Thyroid gland (tissue), 4 donors: ENCODE results near the gene PTX3. TPM values are rescaled to one million over a fixed set of nuclear protein-coding genes. Genes with fewer than 3 reads are reported as not detected.
A peak's percentile ranks its signal among the peaks of the same experiment; 100 is the strongest.

Experiments
- DNase-seq, 2 donors: peaks; one replicate each; pipeline ENCODE4 v3.0.0-alpha.2; 2019
- H3K27ac ChIP-seq, 3 donors: fragments of 200-600 bp; sonication (generic); 1 replicate in 2 of 3; 2 replicates in 1 of 3; pipeline ENCODE4 v1.5.1; 2016 to 2019; ENCODE audit warnings: mild to moderate bottlenecking in 1 of 3, moderate library complexity in 1 of 3
- H3K27me3 ChIP-seq: fragments of 200-600 bp; sonication (generic); one replicate; pipeline ENCODE4 v1.5.1; 2019
- H3K36me3 ChIP-seq, 2 donors: fragments of 200-600 bp; sonication (generic); one replicate each; pipeline ENCODE4 v1.5.1; 2016 to 2019
- H3K4me1 ChIP-seq, 2 donors: fragments of 200-600 bp; sonication (generic); one replicate each; pipeline ENCODE4 v1.5.1; 2017 to 2019
- H3K4me3 ChIP-seq, 3 donors: fragments of 200-600 bp; sonication (generic); replicated peaks in 1 of 3; 1 replicate in 2 of 3; 2 replicates in 1 of 3; pipeline ENCODE4 v1.5.1; 2016; ENCODE audit warnings: mild to moderate bottlenecking in 1 of 3
- H3K9me3 ChIP-seq: fragments of 200-600 bp; sonication (generic); one replicate; pipeline ENCODE4 v1.5.1; 2017
- POLR2A ChIP-seq, 2 donors: fragments of 450-650 bp; IDR thresholded peaks; one replicate each; pipeline ENCODE4 v1.6.1; 2017; ENCODE audit warnings: antibody characterized with exemption in 2 of 2, mild to moderate bottlenecking in 2 of 2, moderate library complexity in 1 of 2
- WGBS, 2 donors: methylation state at CpG; one replicate each; pipeline ENCODE4 v1.1.5; 2017; 5-methylcytosine and 5-hydroxymethylcytosine counted together
- intact Hi-C: fragments of 100-400 bp; cut with DNase I; formaldehyde crosslinking; loops from one replicate; pipeline ENCODE4 v1.15.1; 2023
- total RNA-seq, 4 donors: library from RNA; depleted of rRNA; stranded (reverse); fragments of >200 nt; gene quantifications; one replicate each; pipeline ENCODE4 v1.2.3, GENCODE V29; 2016
- TF ChIP-seq, protein P1 (sequence below), 6 experiments: fragments of 200-600 bp in 3 of 6; fragments of 450-650 bp in 3 of 6; sonication (generic) in 3 of 6; IDR thresholded peaks; one replicate each; pipeline ENCODE4 v1.5.1; 2016 to 2019; ENCODE audit warnings: antibody characterized with exemption in 6 of 6, mild to moderate bottlenecking in 2 of 6, inconsistent platforms in 1 of 6, moderate library complexity in 1 of 6

Gene PTX3
- total RNA-seq, 4 donors from 2014 or later, result 0.88 to 19.8 (median 6.6) TPM

DNA sequence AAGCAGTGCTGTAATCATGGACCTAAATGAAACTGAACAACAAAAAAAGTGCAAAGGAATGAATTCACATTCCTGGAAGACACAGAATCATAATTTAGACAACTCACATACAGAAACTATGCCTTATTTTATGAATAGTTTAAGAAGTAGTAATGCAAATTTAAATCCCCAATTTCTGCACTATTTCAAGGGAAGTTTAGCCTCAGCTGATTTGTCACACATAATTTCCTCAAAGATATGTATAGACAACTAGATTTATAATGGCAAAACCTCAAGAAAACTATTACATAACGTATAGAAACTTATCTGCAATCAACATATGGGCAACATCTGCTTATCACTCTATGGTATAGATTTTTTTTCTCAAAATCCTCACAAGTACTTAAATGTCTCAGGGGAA is 7.8 kb upstream of the PTX3 start:
- Histone ChIP-seq H3K4me3 (no peak overlapping the region), H3K27me3 (no peaks in the 10 kb centered on the region), H3K27ac (no peak overlapping the region), H3K9me3 (no peaks in the 10 kb centered on the region), H3K4me1 (no peaks in the 10 kb centered on the region), H3K36me3 (no peaks in the 10 kb centered on the region)
- no peak for TF ChIP-seq POLR2A (IDR thresholded peaks at IDR 0.05)
- TF ChIP-seq, protein P1, sequence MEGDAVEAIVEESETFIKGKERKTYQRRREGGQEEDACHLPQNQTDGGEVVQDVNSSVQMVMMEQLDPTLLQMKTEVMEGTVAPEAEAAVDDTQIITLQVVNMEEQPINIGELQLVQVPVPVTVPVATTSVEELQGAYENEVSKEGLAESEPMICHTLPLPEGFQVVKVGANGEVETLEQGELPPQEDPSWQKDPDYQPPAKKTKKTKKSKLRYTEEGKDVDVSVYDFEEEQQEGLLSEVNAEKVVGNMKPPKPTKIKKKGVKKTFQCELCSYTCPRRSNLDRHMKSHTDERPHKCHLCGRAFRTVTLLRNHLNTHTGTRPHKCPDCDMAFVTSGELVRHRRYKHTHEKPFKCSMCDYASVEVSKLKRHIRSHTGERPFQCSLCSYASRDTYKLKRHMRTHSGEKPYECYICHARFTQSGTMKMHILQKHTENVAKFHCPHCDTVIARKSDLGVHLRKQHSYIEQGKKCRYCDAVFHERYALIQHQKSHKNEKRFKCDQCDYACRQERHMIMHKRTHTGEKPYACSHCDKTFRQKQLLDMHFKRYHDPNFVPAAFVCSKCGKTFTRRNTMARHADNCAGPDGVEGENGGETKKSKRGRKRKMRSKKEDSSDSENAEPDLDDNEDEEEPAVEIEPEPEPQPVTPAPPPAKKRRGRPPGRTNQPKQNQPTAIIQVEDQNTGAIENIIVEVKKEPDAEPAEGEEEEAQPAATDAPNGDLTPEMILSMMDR (IDR thresholded peaks at IDR 0.05), result no peak
- no peak for DNase-seq
- intact Hi-C loops, result no loop called here
- 78 to 81% methylated on average over 1 of the region's 1 CpG for WGBS, 2 donors

DNA sequence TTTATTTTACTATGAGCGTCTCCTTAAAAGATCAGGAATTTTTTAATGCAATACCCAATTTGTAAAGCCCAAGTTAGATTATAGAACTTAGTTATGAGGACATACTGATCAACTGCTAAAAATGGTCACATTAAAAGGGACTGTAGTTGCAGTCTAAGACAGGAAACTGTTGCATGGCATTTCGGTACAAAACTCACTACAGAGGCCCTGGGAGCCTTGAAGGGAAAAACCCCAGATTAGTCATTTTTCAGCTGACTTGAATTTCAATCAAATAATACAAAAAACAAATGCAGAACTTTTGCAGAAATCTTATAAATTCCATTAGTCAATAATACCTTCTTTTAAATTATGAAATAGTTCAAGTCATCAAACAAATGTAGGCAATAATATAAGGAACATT is 6.9 kb upstream of the PTX3 start:
- TF ChIP-seq POLR2A (IDR thresholded peaks at IDR 0.05), result no peak
- TF ChIP-seq, protein P1 (IDR thresholded peaks at IDR 0.05), result no peak
- no peak overlapping the region for H3K4me3 ChIP-seq
- no peaks in the 10 kb centered on the region for H3K27me3 ChIP-seq
- no peaks in the 10 kb centered on the region for H3K36me3 ChIP-seq
- 76% methylated on average over 2 of the region's 2 CpGs for WGBS, 2 donors
- H3K9me3 ChIP-seq, result no peaks in the 10 kb centered on the region
- no peak overlapping the region for H3K27ac ChIP-seq
- no peaks in the 10 kb centered on the region for H3K4me1 ChIP-seq
- no peak for DNase-seq
- intact Hi-C loops, result no loop called here

DNA sequence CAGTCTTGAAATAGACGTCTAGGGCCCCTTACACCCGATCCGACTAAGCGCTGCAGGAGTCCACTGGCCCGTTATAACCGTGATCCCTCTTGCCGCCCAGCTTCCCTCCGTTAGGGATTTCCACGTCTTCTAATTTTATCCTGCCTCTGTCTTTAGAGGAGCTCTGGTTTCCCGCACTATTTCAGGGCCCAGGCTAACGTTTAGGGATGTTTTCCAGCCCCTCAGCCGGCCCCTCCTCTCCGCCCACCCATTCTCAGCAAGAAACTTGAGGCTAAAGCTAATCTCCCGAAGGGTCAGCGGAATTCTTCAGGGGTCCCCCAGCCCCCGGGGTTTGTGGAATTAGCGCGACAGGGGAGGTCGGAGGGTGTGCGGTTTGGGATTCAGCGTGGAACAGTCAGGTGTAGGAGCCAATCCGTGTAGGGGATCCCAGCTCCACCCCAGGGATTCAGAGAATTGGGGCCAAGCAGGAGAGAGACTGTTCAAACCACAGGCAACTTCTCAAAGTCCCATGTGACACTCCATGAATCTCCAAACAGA is 1.6 kb downstream of the PTX3 start:
- Histone ChIP-seq H3K4me3 (peak overlapping the region in 2 of 3 donors; percentile 1 to 37), H3K27me3 (no peaks in the 10 kb centered on the region), H3K27ac (peak overlapping the region in 1 of 3 donors; percentile 41), H3K36me3 (no peaks in the 10 kb centered on the region), H3K9me3 (no peaks in the 10 kb centered on the region), H3K4me1 (peaks cover 9 to 13% of the 10 kb centered on the region in 2 donors)
- 7 to 8% methylated on average over 22 of the region's 22 CpGs for WGBS, 2 donors
- DNase-seq, result no peak
- TF ChIP-seq POLR2A (IDR thresholded peaks at IDR 0.05), result no peak
- TF ChIP-seq, protein P1 (IDR thresholded peaks at IDR 0.05), result no peak
- intact Hi-C loops, result no loop called here

DNA sequence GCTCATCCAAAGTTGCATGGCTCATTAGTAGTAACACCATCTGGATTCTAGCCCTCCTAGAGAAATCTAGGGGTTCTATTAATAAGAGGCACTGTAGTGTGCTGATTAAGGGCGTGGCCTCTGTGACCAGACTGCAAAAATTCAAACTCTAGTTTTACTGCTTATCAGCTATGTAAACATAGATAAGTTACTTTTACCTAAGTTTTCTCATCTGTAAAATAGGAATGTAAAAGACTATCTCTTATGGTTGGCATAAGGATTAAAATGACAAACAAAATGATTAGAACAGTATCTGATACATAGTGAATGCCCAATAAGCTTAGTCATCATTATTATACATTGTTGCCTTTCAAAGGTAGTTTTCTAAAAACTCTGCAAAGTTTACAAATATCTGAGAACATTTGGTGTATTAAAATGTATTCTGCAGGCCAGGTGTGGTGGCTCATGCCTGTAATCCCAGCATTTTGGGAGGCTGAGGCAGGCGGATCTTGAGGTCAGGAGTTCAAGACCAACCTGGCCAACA is 4.5 kb downstream of the PTX3 start:
- Histone ChIP-seq H3K4me1 (peaks cover 9 to 13% of the 10 kb centered on the region in 2 donors), H3K4me3 (no peak overlapping the region), H3K27me3 (no peaks in the 10 kb centered on the region), H3K27ac (no peak overlapping the region), H3K9me3 (no peaks in the 10 kb centered on the region), H3K36me3 (no peaks in the 10 kb centered on the region)
- TF ChIP-seq, protein P1 (IDR thresholded peaks at IDR 0.05), result no peak
- no peak for TF ChIP-seq POLR2A (IDR thresholded peaks at IDR 0.05)
- DNase-seq, result no peak
- WGBS, 2 donors, result 89% methylated on average over 2 of the region's 2 CpGs
- intact Hi-C loops, result no loop called here

DNA sequence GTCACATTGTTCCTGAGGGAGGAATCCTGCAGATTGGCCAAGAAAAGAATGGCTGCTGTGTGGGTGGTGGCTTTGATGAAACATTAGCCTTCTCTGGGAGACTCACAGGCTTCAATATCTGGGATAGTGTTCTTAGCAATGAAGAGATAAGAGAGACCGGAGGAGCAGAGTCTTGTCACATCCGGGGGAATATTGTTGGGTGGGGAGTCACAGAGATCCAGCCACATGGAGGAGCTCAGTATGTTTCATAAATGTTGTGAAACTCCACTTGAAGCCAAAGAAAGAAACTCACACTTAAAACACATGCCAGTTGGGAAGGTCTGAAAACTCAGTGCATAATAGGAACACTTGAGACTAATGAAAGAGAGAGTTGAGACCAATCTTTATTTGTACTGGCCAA is 6.1 kb downstream of the PTX3 start:
- H3K9me3 ChIP-seq, result no peaks in the 10 kb centered on the region
- peaks cover 9 to 13% of the 10 kb centered on the region in 2 donors for H3K4me1 ChIP-seq
- 35 to 54% methylated on average over 2 of the region's 2 CpGs for WGBS, 2 donors
- intact Hi-C loops, result no loop called here
- peak in 1 of 2 donors; percentile 4 for DNase-seq
- no peaks in the 10 kb centered on the region for H3K36me3 ChIP-seq
- TF ChIP-seq, protein P1 (IDR thresholded peaks at IDR 0.05), result no peak
- TF ChIP-seq POLR2A (IDR thresholded peaks at IDR 0.05), result no peak
- H3K27ac ChIP-seq, result no peak overlapping the region
- H3K27me3 ChIP-seq, result no peaks in the 10 kb centered on the region
- H3K4me3 ChIP-seq, result no peak overlapping the region
